OCI-LY1 (cell line): ENCODE data around the gene ZNF800.

Experiments used
- H2AFZ ChIP-seq: fragments of 200-600 bp; sonication (generic), shearing (Covaris generic); 2 replicates; pipeline ENCODE4 v1.6.0; 2014; ENCODE audit warnings: antibody characterized with exemption, mild to moderate bottlenecking, low read length
- H3F3A ChIP-seq: fragments of 200-600 bp; sonication (generic), shearing (Covaris generic); 2 replicates; pipeline ENCODE4 v1.6.0; 2014; ENCODE audit warnings: mild to moderate bottlenecking, antibody characterized with exemption, low read length, moderate library complexity; ENCODE audit not compliant: insufficient read depth
- H3K27ac ChIP-seq: fragments of 200-600 bp; sonication (generic); 2 replicates; pipeline ENCODE4 v1.5.1; 2014; ENCODE audit warnings: low read length, mixed run types, mild to moderate bottlenecking, low read depth; ENCODE audit not compliant: poor library complexity, severe bottlenecking
- H3K27me3 ChIP-seq: fragments of 200-600 bp; sonication (generic); 2 replicates; pipeline ENCODE4 v1.6.0; 2014; ENCODE audit warnings: antibody characterized with exemption, mild to moderate bottlenecking, low read length, moderate library complexity; ENCODE audit not compliant: insufficient read depth
- H3K36me3 ChIP-seq: fragments of 200-600 bp; sonication (generic); 2 replicates; pipeline ENCODE4 v1.6.1; 2014; ENCODE audit warnings: mild to moderate bottlenecking, antibody characterized with exemption, low read length, moderate library complexity, mixed read lengths; ENCODE audit not compliant: insufficient read depth
- H3K4me1 ChIP-seq: fragments of 200-600 bp; sonication (generic); 2 replicates; pipeline ENCODE4 v1.5.1; 2014; ENCODE audit warnings: mild to moderate bottlenecking, low read length, moderate library complexity; ENCODE audit not compliant: insufficient read depth, severe bottlenecking
- H3K4me2 ChIP-seq: fragments of 200-600 bp; sonication (generic), shearing (Covaris generic); 2 replicates; pipeline ENCODE4 v1.6.1; 2014; ENCODE audit warnings: low read length
- H3K4me3 ChIP-seq: fragments of 200-600 bp; sonication (generic); 2 replicates; pipeline ENCODE4 v1.5.1; 2014; ENCODE audit warnings: low read length, low read depth, mild to moderate bottlenecking, mixed read lengths; ENCODE audit not compliant: poor library complexity, severe bottlenecking
- H3K79me2 ChIP-seq: fragments of 200-600 bp; shearing (Covaris generic); 2 replicates; pipeline ENCODE4 v1.6.1; 2016; ENCODE audit warnings: mixed run types, low read length, mixed read lengths; ENCODE audit not compliant: insufficient read depth
- H3K9ac ChIP-seq: fragments of 200-600 bp; sonication (generic), shearing (Covaris generic); 2 replicates; pipeline ENCODE4 v1.6.1; 2014; ENCODE audit warnings: mild to moderate bottlenecking, low read length, mixed read lengths
- H3K9me2 ChIP-seq: fragments of 200-600 bp; sonication (generic), shearing (Covaris generic); 2 replicates; pipeline ENCODE4 v1.6.1; 2014; ENCODE audit warnings: low read depth, mild to moderate bottlenecking, low read length, mixed read lengths
- H3K9me3 ChIP-seq: fragments of 200-600 bp; shearing (Covaris generic); 2 replicates; pipeline ENCODE4 v1.6.1; 2014; ENCODE audit warnings: low read length, mixed read lengths
- H4K20me1 ChIP-seq: fragments of 200-600 bp; sonication (generic), shearing (Covaris generic); 2 replicates; pipeline ENCODE4 v1.6.0; 2016; ENCODE audit warnings: mild to moderate bottlenecking, low read length; ENCODE audit not compliant: insufficient read depth
- EZH2 ChIP-seq: fragments of 200-600 bp; sonication (generic), shearing (Covaris generic); IDR thresholded peaks from 2 replicates; pipeline ENCODE4 v1.8.0; 2017; ENCODE audit warnings: borderline replicate concordance, mixed run types, mild to moderate bottlenecking, antibody characterized with exemption, low read length, moderate library complexity, mixed read lengths
- TF ChIP-seq, protein P1 (sequence below): fragments of 200-600 bp; sonication (generic), shearing (Covaris generic); IDR thresholded peaks from 2 replicates; pipeline ENCODE4 v1.5.1; 2017; ENCODE audit warnings: mild to moderate bottlenecking, antibody characterized with exemption, low read length, moderate library complexity, mixed read lengths

Gene ZNF800

DNA sequence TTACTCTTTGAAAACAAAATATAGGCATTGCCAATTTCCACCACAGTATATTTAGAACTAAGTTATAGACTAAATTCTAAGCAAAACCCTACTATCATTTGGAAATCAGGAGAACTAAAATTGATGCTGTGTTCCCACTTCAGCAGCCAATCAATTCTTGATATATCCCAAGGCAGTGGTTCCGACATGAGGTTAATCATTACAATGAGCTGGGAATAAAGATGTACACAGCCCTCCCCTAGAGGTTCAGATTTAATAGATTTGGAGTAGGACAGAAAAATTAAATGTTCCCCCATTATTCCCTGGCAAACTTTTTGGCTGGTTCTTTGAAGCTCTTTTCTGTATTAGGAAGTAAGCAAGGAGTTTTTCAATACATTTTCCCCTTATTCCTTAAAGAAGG is 15.1 kb downstream of the ZNF800 start:
- TF ChIP-seq EZH2, result no peak
- TF ChIP-seq, protein P1, sequence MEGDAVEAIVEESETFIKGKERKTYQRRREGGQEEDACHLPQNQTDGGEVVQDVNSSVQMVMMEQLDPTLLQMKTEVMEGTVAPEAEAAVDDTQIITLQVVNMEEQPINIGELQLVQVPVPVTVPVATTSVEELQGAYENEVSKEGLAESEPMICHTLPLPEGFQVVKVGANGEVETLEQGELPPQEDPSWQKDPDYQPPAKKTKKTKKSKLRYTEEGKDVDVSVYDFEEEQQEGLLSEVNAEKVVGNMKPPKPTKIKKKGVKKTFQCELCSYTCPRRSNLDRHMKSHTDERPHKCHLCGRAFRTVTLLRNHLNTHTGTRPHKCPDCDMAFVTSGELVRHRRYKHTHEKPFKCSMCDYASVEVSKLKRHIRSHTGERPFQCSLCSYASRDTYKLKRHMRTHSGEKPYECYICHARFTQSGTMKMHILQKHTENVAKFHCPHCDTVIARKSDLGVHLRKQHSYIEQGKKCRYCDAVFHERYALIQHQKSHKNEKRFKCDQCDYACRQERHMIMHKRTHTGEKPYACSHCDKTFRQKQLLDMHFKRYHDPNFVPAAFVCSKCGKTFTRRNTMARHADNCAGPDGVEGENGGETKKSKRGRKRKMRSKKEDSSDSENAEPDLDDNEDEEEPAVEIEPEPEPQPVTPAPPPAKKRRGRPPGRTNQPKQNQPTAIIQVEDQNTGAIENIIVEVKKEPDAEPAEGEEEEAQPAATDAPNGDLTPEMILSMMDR, result no peak
- Histone ChIP-seq H2AFZ (no peak overlapping the region), H3F3A (no peaks in the 10 kb centered on the region), H3K4me1 (peaks cover 13% of the 10 kb centered on the region), H4K20me1 (peaks cover 24% of the 10 kb centered on the region), H3K4me3 (no peak overlapping the region), H3K9ac (no peak overlapping the region), H3K27me3 (no peaks in the 10 kb centered on the region), H3K9me3 (no peaks in the 10 kb centered on the region), H3K27ac (no peak overlapping the region), H3K4me2 (no peak overlapping the region), H3K79me2 (peaks cover 81% of the 10 kb centered on the region), H3K9me2 (no peaks in the 10 kb centered on the region), H3K36me3 (peaks cover 93% of the 10 kb centered on the region)

DNA sequence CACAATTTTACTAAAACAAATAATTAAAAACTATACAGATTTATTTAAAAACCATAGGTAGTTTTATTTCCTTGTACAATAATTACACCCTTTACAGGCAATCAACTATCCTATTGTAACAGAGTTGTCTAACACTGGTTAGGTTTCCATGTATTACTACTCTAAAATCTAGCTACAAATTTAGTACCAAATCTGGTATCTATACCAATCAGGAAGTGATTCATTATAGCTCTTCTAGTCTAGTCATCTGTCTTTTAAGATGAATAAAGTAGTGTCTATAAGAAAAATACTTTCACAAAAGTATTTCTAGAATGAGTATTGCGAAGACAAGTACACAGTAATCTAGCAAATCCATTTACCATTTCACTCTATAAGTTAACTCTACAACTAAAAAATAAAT is 16.9 kb downstream of the ZNF800 start:
- no peaks in the 10 kb centered on the region for H3K9me3 ChIP-seq
- no peak overlapping the region for H3K9ac ChIP-seq
- H3K36me3 ChIP-seq, result peaks cover 94% of the 10 kb centered on the region
- no peaks in the 10 kb centered on the region for H3K9me2 ChIP-seq
- H2AFZ ChIP-seq, result no peak overlapping the region
- peaks cover 76% of the 10 kb centered on the region for H3K79me2 ChIP-seq
- H4K20me1 ChIP-seq, result peaks cover 22% of the 10 kb centered on the region
- H3K4me1 ChIP-seq, result peaks cover 8% of the 10 kb centered on the region
- H3F3A ChIP-seq, result no peaks in the 10 kb centered on the region
- H3K27me3 ChIP-seq, result no peaks in the 10 kb centered on the region
- no peak overlapping the region for H3K27ac ChIP-seq
- TF ChIP-seq, protein P1, result no peak
- no peak for TF ChIP-seq EZH2
- no peak overlapping the region for H3K4me2 ChIP-seq
- H3K4me3 ChIP-seq, result no peak overlapping the region

DNA sequence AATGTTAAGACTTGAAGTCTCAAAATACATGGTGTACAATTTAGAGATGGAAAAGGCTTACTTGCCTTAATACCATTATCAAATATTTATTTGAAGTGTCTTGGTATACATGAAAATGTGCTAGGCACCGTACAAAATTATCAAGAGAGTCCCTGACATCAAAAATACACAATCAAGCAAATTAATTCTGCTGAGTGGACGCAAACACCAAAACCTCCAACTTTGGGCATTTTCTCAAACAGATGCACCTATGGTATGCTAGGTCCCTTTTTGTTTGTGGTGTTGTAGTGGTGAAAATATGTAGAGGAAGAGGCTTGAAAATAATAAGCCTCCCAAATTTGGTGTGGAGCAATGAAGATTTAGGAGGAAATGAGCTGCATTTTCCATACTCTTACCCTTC is 24.8 kb downstream of the ZNF800 start:
- Histone ChIP-seq H3K79me2 (peaks cover 30% of the 10 kb centered on the region), H3K36me3 (peaks cover 93% of the 10 kb centered on the region), H3K4me3 (no peak overlapping the region), H3K4me2 (no peak overlapping the region), H3K9me2 (no peaks in the 10 kb centered on the region), H2AFZ (no peak overlapping the region), H3F3A (no peaks in the 10 kb centered on the region), H3K4me1 (no peaks in the 10 kb centered on the region), H3K9me3 (no peaks in the 10 kb centered on the region), H4K20me1 (peaks cover 5% of the 10 kb centered on the region; the same call in 1 of the 2 replicates), H3K27me3 (no peaks in the 10 kb centered on the region), H3K27ac (no peak overlapping the region), H3K9ac (no peak overlapping the region)
- TF ChIP-seq, protein P1, result no peak
- no peak for TF ChIP-seq EZH2
